Glutamatergic neuron (in vitro differentiated cells): ENCODE data around the gene TEX261. TPM values are rescaled to one million over a fixed set of nuclear protein-coding genes. Genes with fewer than 3 reads are reported as not detected.

Source experiments
- DNase-seq: peaks from one replicate; pipeline ENCODE4 v3.0.0; 2022
- H3K27ac Mint-ChIP-seq: one replicate; pipeline ENCODE4 v1.8.0; 2020; ENCODE audit warnings: mild to moderate bottlenecking, mixed read lengths, inconsistent platforms; ENCODE audit not compliant: unreplicated experiment
- H3K27me3 Mint-ChIP-seq: one replicate; pipeline ENCODE4 v1.8.0; 2020; ENCODE audit warnings: mild to moderate bottlenecking, moderate library complexity, mixed read lengths, inconsistent platforms; ENCODE audit not compliant: unreplicated experiment
- H3K36me3 Mint-ChIP-seq: one replicate; pipeline ENCODE4 v1.8.0; 2020; ENCODE audit warnings: mild to moderate bottlenecking, mixed read lengths, inconsistent platforms; ENCODE audit not compliant: unreplicated experiment
- H3K4me1 Mint-ChIP-seq: one replicate; pipeline ENCODE4 v1.8.0; 2020; ENCODE audit warnings: mild to moderate bottlenecking, low read depth, mixed read lengths, inconsistent platforms; ENCODE audit not compliant: unreplicated experiment
- H3K4me3 Mint-ChIP-seq: one replicate; pipeline ENCODE4 v1.8.0; 2020; ENCODE audit warnings: mild to moderate bottlenecking, mixed read lengths, inconsistent platforms; ENCODE audit not compliant: unreplicated experiment
- H3K9me3 Mint-ChIP-seq: one replicate; pipeline ENCODE4 v1.8.0; 2020; ENCODE audit warnings: mild to moderate bottlenecking, moderate library complexity, mixed read lengths, inconsistent platforms; ENCODE audit not compliant: unreplicated experiment
- CTCF ChIP-seq: fragments of 200-600 bp; sonication (generic); IDR thresholded peaks from one replicate; pipeline ENCODE4 v1.5.0; 2021; ENCODE audit not compliant: partially characterized antibody, unreplicated experiment
- total RNA-seq: library from RNA; stranded (reverse); fragmentation: NEBNext Ultra II Directional; extraction: Animal tissue kit (Norgen Biotek cat#: 25700); gene quantifications from one replicate; pipeline ENCODE4 v1.2.1, GENCODE V29; 2021; ENCODE audit not compliant: unreplicated experiment

Gene TEX261
- total RNA-seq, 1 donor from 2014 or later = 43.0 TPM

GRCh38 chr2:70974592-70974991, 20.1 kb downstream of the TEX261 start:
- no peak for DNase-seq
- Mint-ChIP-seq H3K36me3 (no peaks in the 10 kb centered on the region), H3K27me3 (peaks cover 9% of the 10 kb centered on the region), H3K4me1 (peaks cover 11% of the 10 kb centered on the region), H3K9me3 (peaks cover 10% of the 10 kb centered on the region), H3K4me3 (no peak overlapping the region), H3K27ac (no peak overlapping the region)
- no peak for TF ChIP-seq CTCF

- Mint-ChIP-seq H3K4me3 (no peak overlapping the region), H3K9me3 (no peaks in the 10 kb centered on the region), H3K27ac (no peak overlapping the region), H3K4me1 (peaks cover 1% of the 10 kb centered on the region), H3K27me3 (peaks cover 16% of the 10 kb centered on the region), H3K36me3 (no peaks in the 10 kb centered on the region)
- no peak for TF ChIP-seq CTCF
- no peak for DNase-seq
Observed at GRCh38 chr2:70967189-70967588, 27.5 kb downstream of the TEX261 start.

- Mint-ChIP-seq H3K36me3 (no peaks in the 10 kb centered on the region), H3K9me3 (no peaks in the 10 kb centered on the region), H3K4me1 (peaks cover 1% of the 10 kb centered on the region), H3K27me3 (peaks cover 19% of the 10 kb centered on the region), H3K4me3 (no peak overlapping the region), H3K27ac (no peak overlapping the region)
- TF ChIP-seq CTCF = no peak
- DNase-seq = no peak
Observed at GRCh38 chr2:70966681-70967080, 28.0 kb downstream of the TEX261 start.

GRCh38 chr2:70965506-70965905, 29.2 kb downstream of the TEX261 start:
- H3K36me3 Mint-ChIP-seq = no peaks in the 10 kb centered on the region
- no peaks in the 10 kb centered on the region for H3K9me3 Mint-ChIP-seq
- H3K4me1 Mint-ChIP-seq = peaks cover 1% of the 10 kb centered on the region
- DNase-seq = no peak
- TF ChIP-seq CTCF = no peak
- no peak overlapping the region for H3K27ac Mint-ChIP-seq
- H3K27me3 Mint-ChIP-seq = peaks cover 19% of the 10 kb centered on the region
- H3K4me3 Mint-ChIP-seq = peak overlapping the region; percentile 81

- Mint-ChIP-seq H3K27me3 (peaks cover 20% of the 10 kb centered on the region), H3K4me3 (peak overlapping the region; percentile 81), H3K36me3 (no peaks in the 10 kb centered on the region), H3K9me3 (peaks cover 2% of the 10 kb centered on the region), H3K27ac (no peak overlapping the region), H3K4me1 (peaks cover 1% of the 10 kb centered on the region)
- DNase-seq = peak; percentile 83
- peak; percentile 87 for TF ChIP-seq CTCF
Observed at GRCh38 chr2:70964596-70965386, 29.9 kb downstream of the TEX261 start.
